SW480 (cell line): ENCODE data around the gene MOV10.
A peak's percentile ranks its signal among the peaks of the same experiment; 100 is the strongest.

Experiments used
- DNase-seq: peaks from one replicate; pipeline ENCODE4 v3.0.0-alpha.2; 2016; ENCODE audit warnings: low spot score

The MOV10 gene

DNA sequence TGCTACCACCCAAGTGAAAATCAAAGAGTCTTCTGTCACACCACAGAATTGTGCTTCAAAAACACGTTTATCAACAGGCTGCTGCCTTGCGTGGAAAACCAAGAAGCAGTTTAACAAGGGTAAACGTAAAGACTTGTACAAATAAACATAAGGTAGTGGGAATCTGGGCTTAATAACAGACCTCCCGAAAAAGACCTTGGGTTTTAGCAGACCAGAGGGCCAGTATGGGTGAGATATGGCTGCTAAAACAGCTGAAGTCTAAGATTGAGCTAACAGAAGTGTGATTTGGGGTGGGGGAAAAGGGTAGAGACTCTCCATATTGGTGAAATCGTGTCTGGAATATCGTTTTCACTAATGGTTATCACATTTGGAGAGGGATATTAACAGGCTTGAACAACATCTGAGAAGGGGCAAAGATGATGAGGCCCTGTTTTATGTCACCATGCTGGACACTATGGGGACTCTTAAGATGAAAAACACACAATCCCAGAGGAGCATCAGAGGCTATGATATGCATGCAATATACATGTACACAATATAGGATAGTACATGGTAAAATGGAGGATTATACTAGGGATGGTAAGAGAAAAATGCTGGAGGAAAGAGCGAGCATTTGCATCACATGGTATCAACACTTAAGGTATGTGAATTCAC lies 1.4 kb downstream of the MOV10 start:
- no peak for DNase-seq

DNA sequence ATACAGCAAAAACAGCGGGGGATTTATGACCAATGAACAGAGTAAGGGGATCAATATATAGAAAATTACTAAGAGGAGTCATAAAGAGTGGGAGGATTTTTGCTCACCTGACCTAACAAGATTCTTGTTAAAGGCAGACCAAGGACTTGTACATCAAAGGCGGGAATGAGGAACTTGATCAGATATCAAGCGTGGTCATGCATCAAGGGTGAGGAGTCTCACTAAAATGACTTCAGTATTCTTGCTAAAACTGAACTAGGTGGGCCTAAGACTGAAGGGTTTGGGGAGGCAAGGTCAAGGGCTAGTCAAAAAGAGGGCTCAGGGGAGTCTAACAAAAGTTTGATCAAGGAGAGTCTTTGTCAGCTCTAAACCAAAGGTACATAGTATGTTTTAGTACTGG lies 2.1 kb downstream of the MOV10 start:
- no peak for DNase-seq

DNA sequence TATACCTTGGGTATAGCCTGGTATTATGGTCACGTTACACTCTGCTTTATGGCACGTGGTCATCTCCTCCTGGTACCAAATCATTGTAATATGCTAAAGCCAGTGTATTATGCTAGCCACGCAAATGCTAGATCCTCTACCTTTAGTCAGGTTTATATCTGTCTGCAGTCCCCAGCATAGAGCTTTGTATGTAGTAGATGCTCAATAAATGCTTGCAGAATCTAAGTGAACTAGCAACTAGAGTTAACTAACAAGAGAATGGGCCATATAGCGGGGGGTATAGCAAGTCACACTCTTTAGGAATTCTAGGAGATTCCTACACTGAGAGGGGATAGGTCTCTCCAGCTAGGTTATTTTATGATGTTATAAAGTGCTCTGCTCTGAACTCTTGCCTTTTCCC lies 3.0 kb downstream of the MOV10 start:
- no peak for DNase-seq

DNA sequence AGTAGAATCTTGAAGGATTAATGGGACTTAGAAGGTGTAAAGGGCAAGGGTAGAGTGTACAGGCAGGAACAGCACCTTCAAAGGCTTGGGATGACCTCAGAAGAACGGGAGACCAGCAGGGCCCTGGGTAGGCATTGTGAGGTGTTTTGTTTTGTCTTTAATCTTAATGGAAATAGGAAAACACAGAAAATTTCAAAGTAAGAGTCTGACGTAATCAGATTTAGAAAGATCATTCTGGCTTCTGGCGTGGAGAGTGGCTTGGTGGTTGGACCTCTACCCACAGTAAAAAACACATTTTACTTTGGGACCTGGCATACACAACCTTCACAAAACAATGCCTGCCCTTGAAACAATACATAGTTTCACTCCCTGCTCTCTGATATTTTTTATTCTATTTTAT lies 4.1 kb downstream of the MOV10 start:
- no peak for DNase-seq

DNA sequence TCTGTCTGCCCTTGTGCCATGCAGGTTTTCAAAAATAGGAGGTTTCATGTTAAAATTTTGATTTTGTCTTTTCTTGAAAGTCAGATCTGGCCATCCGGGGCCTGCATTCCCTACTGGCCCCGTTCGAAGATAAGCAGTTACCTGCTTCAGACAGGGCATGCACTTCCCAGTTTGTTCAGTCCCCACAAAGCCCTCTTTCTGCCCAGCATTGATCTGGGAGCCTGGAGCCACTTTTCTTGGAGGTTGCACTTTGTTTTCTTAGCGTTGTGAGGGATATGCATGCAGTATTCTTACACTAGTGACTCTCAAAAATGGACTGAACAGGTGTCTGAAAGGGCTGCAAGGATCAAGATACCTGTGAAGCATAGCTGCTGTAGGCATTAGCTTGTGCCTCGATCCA lies 11.5 kb downstream of the MOV10 start:
- DNase-seq = no peak

DNA sequence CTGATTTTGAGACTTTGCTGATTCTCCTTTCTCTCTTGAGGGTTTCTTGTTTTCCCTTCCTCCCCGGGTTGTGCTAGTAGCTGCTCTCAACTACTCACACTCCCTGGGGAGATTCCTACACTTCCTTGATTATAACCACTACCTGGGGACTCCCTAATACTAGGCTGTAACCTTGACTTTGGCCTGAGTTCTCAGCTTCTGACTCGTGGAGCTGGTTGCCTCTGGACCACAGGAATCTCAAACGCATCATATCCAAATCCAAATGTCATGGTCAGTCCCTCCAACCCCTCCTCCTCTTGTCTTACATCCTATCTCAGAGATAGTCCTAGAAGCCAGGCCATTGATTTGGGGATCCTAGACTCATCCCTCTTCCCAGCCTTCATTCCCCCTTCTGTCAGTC lies 12.0 kb downstream of the MOV10 start:
- no peak for DNase-seq

DNA sequence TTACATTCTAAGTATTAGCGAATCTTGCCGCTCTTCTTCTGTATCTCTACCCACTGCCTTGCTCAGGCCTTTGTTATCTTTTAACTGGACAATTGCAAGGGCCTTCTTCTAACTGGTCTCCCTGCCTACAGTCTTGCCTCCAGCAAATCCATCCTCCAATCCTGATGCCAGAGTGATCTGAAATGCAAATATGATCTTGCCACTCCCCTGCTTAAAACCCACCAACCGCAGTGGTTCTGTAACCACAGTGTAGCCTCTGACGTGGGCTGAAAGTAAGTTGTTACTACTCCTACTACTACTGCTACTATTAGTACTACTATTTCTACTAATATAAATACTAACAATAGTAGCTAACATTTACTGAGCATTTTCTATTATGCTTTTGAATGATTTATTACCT lies 12.4 kb downstream of the MOV10 start:
- DNase-seq = peak; percentile 8

DNA sequence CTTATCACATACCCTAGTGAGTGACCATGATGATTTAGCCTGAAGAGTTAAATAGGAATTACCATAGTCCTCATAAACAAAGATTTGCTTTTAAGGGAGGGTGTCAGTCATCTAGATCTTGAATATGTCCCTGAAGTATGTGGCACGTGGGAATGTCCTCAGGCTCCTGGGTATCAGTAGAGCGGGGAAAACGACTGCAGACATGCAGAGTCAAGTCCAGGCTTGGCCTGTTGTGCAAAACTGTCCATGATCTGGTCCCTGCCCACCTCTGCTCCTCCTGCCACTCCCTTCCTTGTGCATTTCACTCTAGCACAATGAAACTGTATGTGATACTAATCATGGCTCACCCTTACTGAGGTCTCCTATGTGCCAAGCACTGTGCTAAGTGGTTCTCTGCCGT lies 12.9 kb downstream of the MOV10 start:
- DNase-seq = no peak

DNA sequence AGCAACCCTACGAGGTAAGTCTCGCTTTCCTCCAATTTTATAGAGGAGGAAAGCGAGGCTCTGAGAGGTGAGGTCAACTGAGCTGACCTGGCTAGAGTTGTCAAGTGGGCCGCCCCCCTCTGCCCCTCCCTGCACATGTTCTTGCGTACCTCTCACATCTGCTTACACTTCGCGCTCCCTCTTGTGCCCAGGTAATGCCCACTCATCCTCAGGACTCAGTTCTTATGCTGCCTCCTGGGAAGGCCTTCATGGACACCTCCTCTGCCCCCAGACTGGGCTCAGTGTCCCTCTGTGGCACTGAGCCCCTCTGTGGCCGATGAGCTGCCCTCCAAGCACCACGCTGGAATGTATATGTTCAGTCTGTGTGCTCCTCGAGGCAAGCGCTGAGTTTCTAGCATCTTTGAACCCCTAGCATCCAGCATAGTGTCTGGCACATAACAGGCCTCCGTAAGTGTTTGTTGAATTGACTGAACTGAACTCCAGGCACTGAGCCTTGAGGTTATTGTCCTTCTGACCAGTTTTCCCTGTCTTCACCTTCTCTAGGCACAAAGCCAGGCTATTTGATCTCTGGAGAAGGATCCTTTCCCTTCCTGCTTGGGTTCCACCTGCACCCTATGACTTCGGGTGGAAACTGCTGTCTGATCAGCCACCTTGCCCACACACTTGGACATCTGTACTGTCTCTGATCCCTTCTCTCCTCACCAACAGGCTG lies 13.5 kb downstream of the MOV10 start:
- DNase-seq = no peak

DNA sequence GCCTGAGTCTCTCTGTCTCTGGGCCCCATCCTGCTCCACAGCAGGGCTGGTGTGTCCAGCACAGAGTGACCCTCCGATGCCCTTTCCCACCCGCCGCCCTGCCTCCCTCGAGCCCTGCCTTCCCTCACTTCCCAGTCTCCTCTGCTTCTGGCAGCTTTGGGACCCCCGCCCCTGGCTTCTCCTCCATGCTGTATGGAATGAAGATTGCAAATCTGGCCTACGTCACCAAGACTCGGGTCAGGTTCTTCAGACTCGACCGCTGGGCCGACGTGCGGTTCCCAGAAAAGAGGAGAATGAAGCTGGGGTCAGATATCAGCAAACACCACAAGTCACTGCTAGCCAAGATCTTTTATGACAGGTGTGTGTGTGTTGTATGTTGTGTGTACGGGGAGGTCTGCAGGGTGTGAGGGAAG lies 14.3 kb downstream of the MOV10 start:
- DNase-seq = no peak

DNA sequence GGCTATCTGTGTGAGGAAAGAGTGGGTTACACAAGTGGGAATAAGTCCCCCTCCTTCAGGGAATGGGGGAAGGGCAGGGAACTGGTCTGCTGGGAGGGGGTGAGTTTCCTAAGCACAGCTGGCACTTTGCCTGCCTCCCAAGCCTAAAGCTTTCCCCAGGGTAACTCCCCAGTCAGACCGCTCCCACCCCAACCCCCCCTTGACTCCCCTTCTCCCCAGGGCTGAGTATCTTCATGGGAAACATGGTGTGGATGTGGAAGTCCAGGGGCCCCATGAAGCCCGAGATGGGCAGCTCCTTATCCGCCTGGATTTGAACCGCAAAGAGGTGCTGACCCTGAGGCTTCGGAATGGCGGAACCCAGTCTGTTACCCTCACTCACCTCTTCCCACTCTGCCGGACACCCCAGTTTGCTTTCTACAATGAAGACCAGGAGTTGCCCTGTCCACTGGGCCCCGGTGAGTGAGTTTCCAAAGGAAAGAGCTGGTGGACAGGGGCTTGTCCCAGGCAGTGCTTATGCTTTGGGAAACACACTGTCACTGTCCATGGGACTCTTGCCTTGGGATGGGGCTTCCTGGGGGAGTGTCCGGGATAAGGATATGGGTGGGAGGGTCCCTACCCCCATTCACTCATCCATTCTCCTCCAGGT lies 14.9 kb downstream of the MOV10 start:
- DNase-seq = no peak

DNA sequence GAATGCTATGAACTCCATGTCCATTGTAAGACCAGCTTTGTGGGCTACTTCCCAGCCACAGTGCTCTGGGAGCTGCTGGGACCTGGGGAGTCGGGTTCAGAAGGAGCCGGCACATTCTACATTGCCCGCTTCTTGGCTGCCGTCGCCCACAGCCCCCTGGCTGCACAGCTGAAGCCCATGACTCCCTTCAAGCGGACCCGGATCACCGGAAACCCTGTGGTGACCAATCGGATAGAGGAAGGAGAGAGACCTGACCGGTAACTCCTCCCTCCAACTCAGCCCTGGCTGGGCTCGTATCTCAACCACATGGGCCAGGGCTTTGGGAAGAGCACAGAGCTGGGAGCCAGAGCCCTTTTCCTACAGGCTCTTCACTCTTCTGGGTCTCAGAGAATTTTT lies 15.4 kb downstream of the MOV10 start:
- DNase-seq = no peak

DNA sequence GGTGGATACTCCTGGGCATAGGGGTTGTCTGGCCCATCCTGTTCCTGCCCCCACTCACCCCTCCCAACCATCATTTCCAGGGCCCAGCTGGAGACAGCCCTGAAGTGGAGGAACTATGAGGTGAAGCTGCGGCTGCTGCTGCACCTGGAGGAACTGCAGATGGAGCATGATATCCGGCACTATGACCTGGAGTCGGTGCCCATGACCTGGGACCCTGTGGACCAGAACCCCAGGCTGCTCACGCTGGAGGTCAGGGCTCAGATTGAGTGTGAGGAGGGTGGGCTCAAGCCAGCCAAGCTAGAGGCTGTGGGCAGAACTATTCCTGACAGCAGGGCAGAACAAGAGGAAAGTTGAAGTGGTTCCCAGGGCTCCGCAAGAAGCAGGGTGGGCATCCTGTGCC lies 18.2 kb downstream of the MOV10 start:
- no peak for DNase-seq

DNA sequence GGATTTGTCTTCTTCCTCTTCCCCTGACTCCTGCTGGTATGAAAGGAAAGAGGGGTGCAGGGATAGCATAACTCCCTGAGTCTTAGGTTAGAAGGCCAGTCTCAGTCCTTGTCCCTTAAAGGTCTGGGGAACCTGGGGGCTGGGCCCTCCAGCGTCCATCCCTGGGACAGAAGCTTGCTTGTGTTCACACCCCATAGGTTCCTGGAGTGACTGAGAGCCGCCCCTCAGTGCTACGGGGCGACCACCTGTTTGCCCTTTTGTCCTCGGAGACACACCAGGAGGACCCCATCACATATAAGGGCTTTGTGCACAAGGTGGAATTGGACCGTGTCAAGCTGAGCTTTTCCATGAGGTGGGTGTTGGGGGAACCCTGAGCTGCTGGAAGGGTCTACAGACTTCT lies 19.4 kb downstream of the MOV10 start:
- DNase-seq = no peak

DNA sequence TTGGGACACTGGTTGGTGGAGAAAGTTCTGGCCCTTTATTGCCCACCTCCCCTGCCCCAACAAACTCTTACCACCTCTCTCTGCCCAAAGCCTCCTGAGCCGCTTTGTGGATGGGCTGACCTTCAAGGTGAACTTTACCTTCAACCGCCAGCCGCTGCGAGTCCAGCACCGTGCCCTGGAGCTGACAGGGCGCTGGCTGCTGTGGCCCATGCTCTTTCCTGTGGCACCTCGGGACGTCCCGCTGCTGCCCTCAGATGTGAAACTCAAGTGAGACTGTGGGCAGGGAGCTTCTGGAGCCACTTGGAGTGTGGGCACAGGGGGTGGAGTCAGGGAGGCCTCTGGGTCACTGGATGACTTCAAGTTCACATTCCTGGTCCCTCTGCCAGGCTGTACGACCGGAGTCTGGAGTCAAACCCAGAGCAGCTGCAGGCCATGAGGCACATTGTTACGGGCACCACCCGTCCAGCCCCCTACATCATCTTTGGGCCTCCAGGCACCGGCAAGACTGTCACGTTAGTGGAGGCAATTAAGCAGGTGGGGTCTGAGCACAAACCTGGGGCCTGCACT lies 20.0 kb downstream of the MOV10 start:
- DNase-seq = no peak

DNA sequence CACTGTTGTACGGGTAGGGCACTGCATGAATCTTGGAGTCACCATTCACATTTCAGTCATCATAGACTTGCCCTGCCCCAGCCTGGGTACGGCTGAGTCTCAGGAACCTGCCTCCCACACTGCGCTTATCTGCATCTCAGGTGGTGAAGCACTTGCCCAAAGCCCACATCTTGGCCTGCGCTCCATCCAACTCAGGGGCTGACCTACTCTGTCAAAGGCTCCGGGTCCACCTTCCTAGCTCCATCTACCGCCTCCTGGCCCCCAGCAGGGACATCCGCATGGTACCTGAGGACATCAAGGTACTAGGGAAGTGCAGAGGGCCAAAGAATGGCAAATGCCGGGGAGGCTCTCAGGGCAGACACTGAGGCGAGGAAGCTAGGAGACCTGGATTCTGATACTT lies 20.8 kb downstream of the MOV10 start:
- no peak for DNase-seq

DNA sequence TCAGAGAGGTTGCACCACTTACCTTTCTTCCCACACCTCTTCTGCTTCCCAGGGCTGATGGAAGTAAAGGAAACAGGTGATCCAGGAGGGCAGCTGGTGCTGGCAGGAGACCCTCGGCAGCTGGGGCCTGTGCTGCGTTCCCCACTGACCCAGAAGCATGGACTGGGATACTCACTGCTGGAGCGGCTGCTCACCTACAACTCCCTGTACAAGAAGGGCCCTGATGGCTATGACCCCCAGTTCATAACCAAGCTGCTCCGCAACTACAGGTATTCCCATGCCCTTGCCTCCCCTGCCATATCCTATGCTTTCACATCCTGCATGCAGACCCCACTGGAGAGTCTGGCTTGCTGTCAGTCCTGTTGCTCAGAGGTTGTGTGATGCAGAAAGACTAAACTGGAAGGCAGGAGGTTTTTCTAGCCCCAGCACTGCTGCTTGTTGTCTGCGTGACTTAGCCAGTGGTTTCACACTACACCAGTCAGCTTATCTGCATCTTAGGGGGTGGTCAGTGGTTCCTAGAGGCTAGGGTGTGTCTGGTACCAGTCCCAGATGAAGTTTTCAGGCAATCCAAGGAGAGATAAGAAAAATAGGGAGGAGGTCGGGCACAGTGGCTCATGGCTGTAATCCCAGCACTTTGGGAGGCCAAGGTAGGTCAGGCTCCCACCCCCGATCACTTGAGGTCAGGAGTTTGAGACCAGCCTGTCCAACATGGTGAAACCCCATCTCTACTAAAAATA lies 22.3 kb downstream of the MOV10 start:
- no peak for DNase-seq

DNA sequence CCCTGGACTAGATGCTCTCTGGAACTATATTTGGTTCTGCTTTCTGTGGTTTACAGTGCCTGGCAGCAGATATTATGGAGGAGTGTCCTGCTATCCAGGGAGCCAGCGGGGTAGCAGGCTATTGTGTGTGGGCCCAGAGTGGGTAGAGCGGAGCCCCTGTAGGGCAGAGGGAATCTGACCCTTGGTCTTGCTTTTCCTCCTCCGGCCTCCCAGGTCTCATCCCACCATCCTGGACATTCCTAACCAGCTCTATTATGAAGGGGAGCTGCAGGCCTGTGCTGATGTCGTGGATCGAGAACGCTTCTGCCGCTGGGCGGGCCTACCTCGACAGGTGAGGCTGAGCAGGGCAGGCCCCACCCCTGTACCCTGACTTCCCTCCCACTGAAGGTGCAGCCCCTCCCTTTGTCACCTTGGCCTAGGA lies 23.3 kb downstream of the MOV10 start:
- DNase-seq = no peak

DNA sequence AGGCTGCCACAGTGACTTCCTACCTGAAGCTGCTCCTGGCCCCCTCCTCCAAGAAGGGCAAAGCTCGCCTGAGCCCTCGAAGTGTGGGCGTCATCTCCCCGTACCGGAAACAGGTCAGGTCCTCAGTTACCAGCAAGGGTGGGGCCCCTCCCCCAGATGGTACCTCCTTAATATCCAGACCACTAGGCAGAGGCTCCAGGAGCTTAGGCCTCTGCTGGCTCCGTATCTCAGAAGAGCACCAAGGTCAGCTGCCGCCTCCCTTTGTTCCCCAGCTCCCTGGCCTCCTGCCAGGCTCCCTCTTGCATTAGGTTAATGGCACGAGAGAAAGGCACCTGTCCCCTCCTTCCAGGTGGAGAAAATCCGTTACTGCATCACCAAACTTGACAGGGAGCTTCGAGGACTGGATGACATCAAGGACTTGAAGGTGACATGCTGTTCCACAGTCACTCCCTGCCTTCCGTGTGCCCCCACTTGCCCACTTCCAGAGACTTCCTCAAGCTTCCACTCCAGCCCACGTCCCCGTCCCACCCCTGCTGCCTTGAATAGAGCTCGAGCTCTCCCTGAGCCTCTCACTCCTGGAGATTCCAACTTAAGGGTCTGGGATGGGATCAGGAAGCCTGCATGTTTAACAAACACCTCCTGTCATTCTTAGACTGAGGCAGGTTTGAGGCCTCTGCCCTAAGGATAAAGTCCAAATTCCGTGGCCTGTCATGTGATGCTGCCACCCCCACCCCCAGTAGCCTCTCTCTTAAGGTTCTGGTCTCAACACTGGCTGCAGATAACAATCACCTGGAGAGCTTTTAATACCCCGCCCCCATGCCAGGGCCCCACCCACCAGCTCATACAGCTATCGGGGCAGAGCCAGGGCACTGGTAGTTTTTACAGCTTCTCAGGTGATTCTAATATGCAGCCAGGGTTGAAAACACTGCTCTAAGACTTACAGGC lies 24.2 kb downstream of the MOV10 start:
- peak; percentile 71 for DNase-seq

DNA sequence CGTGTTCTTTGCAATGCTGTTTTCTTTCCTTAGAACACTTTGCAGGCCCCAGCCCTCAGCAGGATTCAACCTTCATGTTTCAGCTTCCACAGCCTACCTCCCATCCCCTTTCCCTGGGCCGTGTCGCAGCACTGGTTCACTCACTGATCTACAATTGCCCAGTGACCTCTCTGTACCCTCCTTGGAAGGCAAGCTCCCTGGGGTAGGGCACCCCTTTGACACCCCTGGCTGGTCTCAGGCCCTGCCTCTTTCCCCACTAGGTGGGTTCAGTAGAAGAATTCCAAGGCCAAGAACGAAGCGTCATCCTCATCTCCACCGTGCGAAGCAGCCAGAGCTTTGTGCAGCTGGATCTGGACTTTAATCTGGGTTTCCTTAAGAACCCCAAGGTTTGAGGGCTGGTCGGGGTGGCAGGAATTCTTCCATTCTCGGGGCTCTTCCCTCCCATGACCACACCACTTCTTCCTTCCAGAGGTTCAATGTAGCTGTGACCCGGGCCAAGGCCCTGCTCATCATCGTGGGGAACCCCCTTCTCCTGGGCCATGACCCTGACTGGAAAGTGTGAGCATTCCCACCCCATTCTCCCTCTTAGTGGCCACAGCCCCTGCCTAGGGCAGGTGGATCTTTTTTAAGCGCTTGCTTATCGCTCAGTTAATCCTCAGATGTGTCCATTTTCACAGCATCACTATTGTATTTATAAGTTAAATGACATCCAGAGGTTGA lies 25.1 kb downstream of the MOV10 start:
- DNase-seq = no peak
